ENCODE data around the gene MAPK8.

The MAPK8 gene

DNA sequence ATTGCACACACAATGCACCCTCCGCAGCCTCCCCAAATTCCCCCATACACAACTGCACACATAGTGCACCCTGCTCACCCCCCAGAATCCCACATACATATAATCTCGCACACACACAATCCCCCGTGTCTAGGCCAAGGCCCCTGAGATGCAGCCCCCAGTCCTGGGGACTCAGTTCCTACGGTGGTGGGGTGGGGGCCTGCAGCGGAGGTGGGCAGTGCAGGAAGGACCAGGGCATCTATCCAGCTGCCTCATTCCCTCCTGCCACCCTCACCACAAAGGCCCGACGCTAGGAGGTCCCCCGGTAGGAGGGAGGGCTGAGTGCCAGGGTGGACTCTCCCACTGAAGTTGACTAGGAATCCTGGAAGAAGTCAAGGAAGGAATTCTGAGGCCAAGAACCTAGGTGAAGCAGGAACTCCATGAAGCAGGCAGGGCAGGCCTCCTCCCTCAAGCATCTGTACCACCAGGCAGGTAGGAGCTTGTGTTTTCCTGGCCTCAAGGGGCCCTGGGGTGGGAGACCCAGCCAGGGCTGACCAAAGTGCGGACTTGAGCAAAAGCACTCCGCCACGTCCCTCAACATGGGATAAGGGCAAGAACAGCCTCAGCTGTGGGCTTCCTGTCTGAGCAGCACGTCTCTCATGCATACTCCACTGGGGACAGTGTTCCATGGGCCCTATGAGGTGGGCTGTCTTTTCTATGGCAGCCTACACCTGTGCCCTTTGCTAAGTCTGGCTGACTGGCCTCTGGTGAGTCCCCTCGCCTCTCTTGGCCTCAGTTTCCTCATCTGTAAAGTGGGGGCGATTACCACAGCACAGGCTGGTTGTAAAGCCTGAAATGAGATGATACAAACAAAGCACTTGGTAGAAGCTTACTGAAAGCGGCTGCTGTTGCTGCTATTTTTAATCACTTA, 145.7 kb downstream of the MAPK8 start:
- no peak for DNase-seq

DNA sequence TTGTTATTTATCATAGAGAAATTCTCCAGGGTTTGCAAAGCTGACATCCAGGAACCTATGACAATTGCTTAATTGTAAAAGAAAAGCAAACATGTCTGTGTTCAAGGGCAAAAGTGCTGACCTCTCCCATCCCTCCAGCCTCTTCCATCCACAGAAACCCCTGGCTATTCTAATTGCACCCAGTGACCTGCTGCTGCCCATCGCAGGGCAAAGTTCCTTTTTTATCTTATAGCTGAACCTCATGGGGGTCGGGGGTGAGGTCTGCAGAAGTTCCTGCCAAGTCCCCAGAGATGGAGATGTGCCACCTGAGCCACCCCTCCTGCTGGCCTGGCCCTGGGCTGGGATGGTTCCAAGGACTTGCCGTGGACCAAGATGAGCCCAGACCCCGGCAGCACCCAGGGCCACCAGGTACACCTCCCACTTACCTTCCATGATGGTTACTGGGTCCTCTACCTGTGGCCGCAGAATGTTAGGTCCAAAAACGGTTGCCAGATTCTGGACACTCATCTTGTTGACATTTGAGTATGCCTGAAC, 146.5 kb downstream of the MAPK8 start:
- no peak for DNase-seq

DNA sequence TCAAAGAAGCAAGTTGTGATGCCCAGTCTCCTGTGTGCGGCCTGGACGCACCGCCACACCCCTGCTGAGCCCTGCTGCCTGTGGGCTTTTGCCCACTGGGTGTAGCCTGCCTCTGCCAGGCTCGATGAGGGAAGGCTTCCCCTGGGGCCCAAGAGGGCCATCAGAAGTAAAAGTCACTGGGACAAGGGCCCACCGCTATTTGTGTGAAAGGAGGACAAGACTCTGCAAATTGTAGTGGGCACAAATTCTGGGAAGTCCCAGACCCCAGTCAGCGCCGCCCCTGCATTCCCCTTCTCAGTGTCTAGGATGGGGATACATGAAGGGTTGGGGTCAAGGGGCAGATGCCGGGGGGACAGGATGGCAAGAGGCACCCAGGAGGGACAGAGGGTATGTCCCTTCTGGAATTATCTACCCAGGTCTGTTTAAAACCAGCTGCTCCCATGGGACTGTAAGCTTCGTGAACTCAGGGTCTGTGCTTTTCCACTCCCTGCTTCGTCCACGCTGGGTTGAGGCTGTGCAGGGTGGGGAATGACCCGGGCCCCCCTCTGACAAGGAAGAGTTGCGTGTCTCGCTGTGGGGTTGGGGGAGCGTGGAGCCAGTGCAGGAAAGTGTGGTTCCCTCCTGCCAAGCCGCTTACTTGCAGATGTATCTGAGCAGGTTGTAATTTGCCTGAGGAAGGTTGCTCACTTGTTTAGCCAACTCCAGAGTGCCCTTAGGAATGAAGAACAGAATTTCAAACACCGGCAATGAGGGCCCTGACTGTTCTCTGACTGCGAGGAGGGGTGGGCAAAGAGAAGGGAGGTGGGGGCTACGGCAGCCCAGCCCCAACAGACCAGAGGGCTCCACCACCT, 147.2 kb downstream of the MAPK8 start:
- no peak for DNase-seq

DNA sequence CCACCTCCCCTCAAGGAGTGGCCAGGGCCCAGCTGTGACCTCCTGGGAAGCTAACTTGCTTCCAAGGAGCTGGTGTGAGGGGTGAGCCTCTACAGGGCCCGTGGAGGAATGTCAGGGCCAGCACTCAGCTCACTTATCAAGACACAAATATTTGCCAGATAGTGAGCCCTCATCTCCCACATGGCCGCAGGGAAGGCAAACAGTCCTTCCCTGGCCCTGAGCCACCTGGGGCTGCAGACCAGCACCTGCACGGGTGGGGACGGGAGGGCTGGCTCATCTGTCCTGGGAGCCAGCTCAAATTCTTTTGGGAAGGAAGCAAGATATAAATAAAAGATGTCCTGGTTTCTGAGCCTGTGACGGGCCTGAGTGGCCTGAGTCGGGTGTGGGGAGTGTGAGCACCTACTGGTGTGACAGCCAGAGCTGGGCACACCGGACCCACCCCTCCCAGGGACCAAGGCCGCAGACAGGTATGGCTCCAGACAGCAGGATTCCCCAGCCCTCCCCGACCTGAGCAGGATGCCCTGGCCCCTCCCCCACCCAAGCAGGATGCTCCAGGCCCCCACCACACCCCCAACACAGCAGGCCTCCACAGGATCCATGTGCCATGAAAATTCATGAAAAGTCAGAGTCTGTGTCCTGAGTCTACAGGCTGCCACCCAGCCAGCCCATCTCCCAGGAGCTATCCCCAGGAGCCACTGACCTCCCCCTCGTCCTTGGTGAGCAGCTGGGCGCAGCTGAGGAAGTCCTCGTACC, 148.0 kb downstream of the MAPK8 start:
- DNase-seq = no peak

DNA sequence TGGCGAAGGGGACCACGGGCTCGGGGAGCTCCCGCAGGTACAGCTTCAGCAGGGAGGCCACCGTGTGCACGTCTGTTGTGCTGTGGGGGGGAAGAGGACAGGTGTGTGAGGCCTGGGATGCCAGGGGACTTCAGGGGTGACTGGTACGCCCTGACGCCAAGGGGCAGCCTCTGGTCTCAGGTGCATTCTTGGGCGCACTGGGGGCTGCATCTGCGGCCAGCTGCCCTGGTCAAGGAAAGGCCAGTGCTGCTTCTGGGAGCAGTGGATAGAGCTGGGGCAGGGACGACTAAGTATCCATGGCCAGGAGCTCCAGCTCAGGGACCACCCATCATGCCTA, 148.5 kb downstream of the MAPK8 start:
- DNase-seq = no peak

DNA sequence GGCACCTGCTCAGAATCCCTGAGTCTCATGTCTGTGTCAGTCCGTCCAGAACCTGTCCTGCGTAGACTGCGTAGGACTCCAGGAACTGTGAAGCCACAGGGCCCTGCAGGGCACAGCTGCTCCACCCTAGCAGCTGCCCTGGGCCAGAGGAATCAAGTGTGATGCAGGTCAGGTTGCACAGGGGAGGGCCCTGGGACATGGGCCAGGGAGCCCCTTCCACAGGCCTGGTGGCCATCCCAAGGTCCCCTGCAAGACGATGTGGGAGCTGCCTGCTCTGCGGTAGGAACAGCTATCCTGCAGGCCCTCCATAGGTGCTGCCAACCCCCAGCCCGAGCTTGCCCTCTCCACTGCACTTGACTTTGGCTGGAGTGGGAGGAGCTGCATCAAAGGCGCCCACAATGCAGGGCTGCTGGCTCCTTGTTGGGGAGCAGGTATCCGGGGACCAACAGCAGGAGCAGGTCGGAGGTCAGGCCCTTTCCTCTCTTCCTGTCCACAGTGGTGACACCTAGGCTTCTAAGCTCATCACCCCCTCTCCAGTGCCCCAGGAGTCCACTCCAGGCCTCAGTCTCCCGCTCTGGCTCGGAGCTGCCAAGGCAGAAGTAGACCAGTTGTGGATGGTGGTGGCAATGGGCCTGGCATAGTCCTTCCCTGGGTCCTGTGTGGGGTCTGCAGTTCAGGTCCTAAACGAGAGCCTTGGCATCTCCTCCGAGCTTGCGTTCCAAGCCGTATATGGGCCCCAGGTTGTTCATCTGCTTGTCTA, 149.1 kb downstream of the MAPK8 start:
- no peak for DNase-seq

DNA sequence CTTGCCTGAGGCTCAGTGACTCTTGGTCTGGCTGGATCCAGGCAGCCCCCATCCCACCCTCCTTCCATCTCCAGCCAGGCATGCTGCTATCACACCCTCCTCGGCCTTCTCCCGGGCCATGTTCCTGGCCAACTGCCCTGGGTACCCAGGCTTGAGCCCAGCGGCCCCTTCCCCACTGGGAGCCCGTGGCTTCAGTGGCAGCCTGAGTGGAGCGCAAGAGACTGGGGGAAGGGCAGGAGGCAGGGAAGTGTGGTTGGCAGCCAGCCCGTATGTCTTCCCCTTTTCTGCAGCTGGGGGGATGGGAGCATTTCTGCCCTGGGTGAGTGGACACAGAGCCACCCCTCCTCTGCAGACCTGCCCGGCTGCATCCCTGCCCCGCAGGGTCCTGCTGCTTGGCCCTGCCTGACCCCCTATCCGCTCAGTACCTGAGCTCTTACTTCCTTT, 149.9 kb downstream of the MAPK8 start:
- no peak for DNase-seq

DNA sequence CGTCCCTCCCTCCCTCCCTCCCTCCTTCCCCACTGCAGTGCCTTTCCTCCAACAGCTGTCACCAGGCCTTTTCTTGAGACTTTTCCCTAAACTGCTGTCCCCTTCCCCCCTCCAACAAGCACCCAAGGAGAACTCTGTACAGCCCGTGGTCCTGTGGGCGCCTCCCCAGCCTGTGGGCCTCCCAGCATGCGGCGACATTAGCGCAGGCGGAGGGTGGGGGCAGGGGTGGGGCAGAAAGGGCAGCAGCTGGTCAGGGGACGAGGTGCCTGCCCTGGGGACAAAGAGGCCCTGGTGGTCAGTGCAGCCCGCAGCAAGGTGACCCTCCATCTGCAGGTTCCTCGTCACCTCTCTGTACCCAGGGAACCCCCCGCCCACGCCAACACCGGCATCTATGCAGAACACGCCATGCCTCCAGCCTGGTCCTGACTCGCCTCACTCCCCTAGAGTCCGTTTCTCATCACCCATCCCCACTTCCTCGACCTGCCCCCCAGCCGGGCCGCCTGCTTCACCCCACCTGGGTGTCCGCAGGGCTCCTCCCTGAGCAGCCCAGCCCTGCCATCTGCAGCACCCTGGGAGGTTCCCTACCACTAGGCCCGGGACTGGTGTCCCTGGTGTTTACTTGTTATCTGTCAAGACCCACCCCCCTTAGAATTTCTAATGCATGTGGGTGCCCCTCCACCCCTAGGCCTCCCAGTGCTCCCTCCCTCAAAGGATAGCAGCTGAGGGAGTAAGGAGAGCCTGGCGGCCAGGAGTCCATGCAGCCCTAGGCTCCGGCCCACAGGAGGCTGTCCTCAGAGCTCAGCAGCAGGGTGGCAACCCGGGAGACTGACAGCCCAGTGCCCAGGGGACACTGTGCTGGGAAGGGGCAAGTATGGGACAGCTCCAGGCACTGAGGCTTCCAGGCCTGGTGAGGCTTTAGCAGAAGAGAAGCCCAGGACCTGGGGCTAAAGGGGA, 150.6 kb downstream of the MAPK8 start:
- DNase-seq = no peak

DNA sequence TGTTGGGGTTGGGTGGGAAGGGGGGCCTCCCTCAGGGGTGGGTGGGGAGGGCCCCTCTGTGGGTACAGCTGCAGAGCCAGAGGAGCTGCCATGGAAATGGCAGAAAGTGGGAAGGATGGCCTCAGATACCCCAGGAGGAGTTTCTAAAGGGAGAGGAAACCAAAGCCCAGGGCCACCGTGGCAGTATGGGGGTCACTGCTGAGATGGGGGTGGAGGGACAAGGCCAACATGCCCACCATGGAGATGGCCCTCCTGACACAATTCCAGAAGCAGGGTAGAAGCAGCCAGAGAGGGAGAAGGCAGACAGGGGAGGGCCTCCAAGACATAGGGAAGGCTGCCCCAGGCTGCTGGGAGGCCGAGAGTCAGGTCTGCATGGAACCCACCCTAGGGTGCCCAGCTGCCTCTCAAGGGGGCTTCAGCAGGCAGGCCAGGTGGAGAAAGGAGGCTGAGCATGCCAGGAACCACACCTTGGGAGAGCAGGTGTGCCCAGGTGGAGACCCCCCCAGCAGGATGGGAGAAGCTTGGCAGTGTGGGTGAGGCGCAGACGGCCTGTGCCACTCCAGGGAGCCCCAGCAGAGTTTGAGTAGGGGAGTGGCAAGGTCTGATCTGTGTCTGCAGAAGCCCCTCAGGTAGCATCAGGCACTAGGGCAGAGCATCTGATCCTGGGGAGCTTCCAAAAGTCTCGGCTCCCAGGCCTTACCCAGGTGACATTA, 151.6 kb downstream of the MAPK8 start:
- DNase-seq = no peak

DNA sequence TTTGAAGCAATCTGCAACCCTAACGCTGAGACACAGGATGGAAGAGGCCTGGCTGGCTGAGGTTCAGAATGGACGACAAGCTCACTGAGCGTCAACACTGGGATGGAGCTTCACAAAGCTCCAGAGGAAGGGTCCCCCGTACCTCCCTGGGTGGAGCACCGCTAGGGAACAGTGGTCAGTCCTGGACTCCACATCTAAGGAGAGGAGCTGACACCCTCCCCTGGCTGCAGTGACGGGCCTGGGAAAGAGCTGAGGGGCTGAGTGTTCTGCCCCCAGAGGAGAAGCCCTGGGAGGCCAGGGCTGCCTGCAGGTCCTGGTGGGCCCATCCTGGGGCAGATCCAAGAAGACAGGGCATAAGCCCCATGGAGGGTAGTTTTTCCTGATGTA, 152.2 kb downstream of the MAPK8 start:
- DNase-seq = no peak

DNA sequence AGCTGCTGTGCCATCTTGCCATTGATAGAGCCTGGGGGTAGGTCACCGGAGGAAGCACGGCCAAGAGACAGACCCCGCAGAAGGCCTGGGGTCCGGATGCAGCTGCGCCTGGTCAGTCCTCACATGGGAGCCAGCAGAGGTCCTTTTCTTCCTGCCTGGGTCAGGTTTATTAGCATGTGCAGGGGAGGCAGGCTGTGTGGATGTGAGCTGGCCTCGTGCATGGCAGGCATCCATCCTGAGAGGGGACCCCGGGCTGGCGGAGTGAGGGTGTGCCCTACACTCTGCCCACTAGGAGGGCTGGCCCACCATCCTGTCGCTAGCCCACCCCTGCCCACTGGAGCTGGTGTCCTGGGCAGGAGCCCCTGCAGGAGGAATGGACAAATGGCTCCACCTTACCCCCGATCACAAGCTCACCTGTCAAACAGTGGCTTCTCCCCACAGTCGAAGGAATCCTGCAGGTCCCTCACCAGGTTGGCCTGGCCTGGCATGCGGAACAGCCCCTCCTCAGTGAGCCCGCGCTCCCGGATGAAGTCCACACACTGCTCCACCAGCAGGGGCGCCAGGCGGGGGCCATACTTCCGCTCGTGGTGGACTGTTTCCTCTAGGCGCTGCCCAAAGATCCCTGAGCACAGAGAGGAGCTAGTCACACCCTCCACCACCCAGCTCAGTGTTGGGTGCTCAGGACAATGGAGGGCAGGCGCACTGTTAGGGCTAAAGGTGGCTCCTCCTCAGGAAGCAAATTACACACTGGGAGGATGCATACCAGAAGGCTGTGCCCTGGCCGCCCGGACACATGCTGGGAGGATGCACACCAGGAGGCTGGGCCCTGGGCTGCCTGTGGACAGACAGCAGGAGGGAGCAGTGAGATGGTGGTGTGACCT, 153.0 kb downstream of the MAPK8 start:
- DNase-seq = no peak

DNA sequence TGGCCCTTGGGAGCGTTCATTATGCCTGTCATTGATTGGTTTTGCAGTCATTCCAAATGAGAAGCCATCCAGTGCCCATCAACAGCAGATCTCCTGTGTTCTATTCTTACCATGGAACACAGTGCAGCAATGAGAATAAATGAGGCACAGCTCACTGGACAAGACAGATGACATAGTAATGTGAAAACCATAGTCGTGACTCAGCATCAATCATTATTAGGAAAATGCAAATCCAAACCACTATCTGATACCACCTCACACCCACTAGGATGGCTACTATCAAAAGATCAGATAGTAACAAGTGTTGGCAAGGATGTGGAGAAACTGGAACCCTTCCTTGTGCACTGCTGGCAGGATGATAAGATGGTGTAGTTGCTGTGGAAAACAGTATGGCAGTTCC, 153.7 kb downstream of the MAPK8 start:
- no peak for DNase-seq

DNA sequence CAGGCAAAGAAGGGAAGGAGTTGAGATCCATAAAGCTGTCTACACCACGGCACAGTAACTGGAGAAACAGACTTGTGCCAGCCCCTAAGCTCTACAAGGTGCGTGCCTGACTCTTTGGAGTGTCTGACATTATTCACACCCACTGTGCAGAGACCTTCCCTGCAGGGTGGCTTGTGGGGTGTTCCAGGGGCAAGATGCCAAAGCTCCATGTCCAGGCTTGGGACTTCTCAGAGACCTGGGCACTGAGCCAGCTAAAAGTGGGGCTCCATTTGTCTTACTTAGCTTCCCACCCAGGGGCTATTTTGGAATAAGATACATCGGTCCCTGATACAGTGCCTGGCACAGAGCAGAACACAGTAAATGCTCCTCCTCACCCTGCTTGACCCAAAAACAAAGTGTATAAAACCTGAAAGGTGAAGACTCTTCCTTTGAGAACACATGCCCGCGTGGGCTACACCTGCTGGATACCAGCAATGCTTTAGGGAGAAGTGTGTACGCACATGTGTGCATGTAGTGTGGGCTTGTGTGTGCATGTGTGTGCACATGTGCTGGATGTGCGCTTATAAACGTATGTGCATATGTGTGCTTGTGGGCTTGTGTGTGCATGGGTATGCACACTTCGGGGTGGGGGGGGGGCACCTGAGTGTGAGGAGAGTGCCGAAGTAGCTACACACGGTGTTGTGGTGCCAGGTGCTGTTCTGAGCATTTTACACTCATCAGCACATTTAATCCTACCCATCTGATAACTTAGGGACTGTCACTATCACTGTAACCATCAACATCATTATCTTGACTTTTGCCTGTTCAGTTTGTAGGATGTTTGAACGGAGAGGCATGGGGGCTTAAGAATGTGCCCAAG, 155.4 kb downstream of the MAPK8 start:
- DNase-seq = no peak

DNA sequence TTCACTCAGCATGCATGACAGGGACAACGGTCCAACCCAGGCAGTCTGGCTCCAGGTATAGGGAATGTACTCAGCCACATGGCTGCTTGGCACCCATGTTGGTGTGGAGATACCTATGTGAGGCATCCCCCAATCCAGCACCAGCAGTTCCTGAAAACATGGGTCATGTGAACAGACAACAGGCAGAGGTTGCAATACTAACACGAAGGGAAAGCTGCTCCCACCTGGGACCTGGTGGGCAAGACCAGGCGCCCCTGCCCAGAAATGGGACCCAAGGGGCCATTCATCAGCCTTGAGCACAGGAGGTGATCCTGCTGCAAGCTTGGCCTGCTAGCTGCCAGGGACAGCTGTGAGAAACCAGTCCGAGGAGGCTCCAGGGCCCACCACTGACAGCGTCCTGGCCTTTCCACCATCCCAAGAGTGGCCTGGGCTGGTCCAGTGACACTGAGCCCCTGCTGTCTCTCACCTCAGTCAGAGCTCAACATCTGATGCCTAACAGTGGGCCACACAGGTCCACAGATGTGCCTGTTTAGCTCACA, 156.1 kb downstream of the MAPK8 start:
- DNase-seq = no peak

DNA sequence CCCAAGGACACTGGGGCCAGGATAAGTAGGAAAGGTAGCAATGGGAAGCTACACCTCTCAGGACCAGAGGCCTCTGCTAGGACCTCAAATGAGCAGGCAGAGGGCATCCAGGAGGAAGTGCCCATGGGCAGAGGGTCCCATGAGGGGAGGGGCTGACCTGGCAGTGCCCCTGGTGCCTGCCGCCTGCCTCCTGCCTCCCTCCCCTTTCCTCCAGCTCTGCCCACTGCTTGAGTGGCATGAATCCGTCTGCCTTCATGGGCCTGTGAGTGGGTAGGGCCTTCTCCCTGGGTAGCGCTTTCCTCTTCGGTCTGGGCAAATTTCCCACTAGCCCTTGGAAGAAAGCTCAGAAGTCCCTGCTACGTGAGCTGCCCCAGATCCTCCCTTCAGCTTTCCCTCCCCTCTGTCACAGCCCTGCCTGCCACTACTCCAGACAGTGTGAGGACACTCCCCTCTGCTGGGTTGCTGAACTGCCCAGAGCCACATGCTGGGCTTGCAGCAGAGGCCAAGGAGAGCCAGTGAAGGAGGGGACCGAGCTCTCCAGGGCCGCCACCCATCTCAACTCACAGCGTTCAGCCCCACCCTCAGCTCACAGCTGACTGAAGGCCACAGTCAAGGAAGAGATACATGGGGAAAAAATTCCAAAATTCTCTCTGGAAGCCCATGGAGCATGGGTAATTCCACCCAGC, 157.0 kb downstream of the MAPK8 start:
- DNase-seq = no peak

DNA sequence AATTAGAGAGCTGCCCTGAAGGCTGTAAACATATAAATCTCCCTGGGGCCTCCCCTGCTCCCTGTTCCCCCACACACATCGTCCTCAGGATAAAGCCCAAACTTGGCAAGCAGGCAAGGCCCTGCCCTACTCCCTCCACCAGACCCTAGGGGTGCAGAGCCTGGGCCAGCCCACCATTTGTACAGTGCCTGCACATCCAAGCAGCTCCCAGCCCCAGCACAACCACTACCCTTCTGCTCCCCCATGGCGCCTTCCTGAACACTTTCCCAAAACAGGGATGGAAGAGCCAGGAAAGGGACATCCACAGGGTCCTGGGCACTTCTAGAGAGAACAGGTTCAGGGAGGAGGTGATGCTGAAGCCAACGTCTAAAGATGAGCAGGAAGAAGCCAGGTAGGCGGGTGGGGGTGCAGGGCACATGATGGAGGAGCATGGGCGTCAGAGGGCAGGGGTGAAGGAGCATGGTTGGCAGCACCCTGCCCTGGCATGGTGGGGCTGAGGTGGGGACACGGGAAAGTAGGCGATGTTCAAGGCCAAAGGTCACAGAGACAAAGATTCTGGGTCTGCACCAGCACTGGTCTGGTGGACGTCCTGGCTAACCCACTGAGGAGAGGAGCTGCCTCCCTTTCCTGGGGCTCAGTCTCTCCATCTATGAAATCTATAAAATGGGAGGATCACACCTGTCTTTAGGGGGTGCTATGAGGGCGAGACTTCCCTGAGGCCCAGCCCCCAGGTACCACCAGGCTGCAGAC, 157.8 kb downstream of the MAPK8 start:
- DNase-seq = no peak

Measured in NCI-H748 treated with DMSO at 0.1 percent for 48 hours (cell line).